NB4 (cell line): ENCODE results near the gene NFIA.

Source experiments
- DNase-seq: peaks from one replicate; pipeline ENCODE4 v3.0.0; 2010; ENCODE audit warnings: low read depth
- H3K4me3 ChIP-seq: one replicate; pipeline ENCODE4 v1.5.1; 2011; ENCODE audit warnings: mild to moderate bottlenecking, low read depth, low read length, moderate library complexity
- CTCF ChIP-seq: IDR thresholded peaks from one replicate; pipeline ENCODE4 v1.5.1; 2012; ENCODE audit warnings: low read depth, low read length
- MYC ChIP-seq: IDR thresholded peaks from 2 replicates; pipeline ENCODE4 v1.6.1; 2011; ENCODE audit warnings: low read depth, low read length
- POLR2A ChIP-seq: IDR thresholded peaks from 2 replicates; pipeline ENCODE4 v1.6.1; 2011; ENCODE audit warnings: mild to moderate bottlenecking; ENCODE audit not compliant: insufficient read length; ENCODE audit errors: extremely low read depth
- TF ChIP-seq, protein P1 (sequence below): IDR thresholded peaks from 2 replicates; pipeline ENCODE4 v1.6.1; 2011; ENCODE audit warnings: low read depth, low read length

The NFIA gene

DNA sequence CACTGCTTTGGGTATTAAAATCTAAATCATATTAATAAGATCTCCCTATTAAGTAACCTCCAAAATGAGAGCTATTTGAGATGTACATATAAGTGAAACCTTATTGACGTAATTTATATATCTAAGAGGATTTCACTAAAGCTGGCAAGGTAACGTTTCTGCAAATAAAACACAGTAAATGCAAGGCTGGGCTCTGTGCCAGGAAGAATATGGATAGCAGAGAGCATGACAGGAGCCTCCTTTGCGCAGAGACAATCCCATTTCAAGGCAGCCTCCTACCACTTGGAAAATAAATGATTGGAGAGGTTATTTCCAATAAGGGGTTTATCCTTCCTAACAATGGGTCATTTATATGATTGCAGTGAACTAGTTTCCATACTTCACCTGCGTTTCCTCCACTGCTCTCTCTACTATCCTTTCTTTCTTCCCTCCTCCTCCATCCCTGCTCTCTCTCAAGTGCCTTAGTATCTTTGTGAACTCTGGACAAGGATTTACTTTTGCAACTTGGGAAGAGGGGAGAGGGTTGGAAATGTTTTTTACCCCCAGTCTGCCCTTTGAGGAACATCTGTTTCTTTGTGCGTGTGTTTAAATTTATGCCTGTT, 3.0 kb upstream of the NFIA start:
- no peak for DNase-seq

GRCh38 chr1:61079898-61080336, 2.4 kb upstream of the NFIA start:
- DNase-seq, result peak; percentile 78
- peak; percentile 10 for TF ChIP-seq CTCF
- TF ChIP-seq MYC, result no peak
- peak overlapping the region; percentile 23 for H3K4me3 ChIP-seq

More for the DNA sequence above, 3.0 kb upstream of the NFIA start:
- no peak overlapping the region for H3K4me3 ChIP-seq
- TF ChIP-seq POLR2A (no peak), MYC (no peak), CTCF (no peak)
- TF ChIP-seq, protein P1, sequence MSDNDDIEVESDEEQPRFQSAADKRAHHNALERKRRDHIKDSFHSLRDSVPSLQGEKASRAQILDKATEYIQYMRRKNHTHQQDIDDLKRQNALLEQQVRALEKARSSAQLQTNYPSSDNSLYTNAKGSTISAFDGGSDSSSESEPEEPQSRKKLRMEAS, result no peak

DNA sequence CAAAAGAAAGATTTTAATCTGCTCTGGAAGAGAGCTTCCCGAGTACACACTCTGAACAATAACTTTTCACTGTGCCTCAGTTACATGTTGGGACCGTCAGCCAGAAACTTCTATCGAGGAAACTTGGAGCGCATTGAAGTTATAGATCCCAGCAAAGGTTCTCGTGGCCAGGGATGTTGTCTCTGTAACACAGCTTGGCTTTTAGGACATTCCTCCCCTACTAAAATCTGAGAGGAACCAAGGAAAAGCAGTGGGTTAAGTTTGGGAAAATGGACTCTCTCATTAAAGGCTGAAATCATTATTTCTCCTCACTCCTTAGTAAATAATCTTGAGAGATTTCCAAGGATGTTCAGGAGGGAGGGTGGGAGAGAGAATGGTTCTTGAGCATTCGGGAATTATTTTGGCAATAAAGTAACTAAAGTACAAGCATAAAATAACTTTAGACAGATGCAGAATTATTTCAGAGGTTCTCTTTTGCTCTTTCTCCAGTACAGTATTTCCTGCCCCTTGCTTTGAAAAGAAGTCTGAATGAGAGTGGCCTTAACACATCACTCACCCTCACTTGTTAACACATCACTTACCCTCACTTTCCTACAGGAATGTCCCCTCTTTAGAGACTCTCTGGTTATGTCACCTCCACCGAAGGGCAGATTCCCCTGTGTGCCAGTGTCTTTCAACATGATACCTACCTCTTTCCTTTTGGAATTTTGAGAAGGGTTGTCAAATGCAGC, 1.8 kb upstream of the NFIA start:
- TF ChIP-seq MYC (no peak), CTCF (no peak), POLR2A (no peak)
- TF ChIP-seq, protein P1, result no peak
- peak overlapping the region; percentile 23 for H3K4me3 ChIP-seq

DNA sequence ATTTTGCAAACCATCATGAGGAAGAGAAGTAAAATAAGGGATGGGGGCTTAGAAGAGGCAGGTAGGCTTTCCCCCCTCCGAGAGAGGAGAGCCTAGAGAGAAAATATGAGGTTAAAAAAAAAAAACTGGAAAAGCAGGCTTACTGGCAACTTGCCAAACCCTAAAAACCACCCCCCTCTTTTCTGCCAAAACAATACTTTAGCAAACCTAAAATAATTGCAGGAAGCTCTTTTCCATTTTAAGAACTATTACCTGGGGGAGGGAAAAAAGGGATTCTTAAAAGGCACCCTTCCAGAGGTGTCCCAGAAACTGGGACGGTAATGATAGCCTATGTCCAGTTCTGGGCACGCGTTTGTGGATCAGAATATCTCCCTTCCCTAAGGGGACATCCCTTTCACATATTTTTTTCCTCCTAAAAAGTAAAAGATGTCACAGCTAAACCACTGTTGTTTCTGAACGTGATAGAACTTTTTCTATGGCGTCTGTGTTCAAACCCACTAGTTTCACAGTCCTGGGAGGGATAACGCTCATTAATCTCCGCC, 1.1 kb upstream of the NFIA start:
- no peak for TF ChIP-seq CTCF
- TF ChIP-seq MYC, result no peak
- TF ChIP-seq, protein P1, result no peak
- TF ChIP-seq POLR2A, result no peak
- peak overlapping the region; percentile 32 for H3K4me3 ChIP-seq
- DNase-seq, result no peak

More for the DNA sequence above, 1.8 kb upstream of the NFIA start:
- no peak for DNase-seq

- DNase-seq, result peak; percentile 45
- H3K4me3 ChIP-seq, result peak overlapping the region; percentile 32
- TF ChIP-seq CTCF, result no peak
- TF ChIP-seq POLR2A, result no peak
- TF ChIP-seq MYC, result no peak; the same call in 1 of the 2 replicates
- TF ChIP-seq, protein P1, result no peak
Measured at GRCh38 chr1:61081686-61082310, 563 bp upstream of the NFIA start.
